Suppressor macrophage (primary cell): Measurements from ENCODE around the gene UTP14A.
"Not testable (repeated sequence)": the region's sequence is repeated elsewhere in the genome, so short reads cannot be mapped to it uniquely, and the experiment has no call there.

Source experiments
- DNase-seq, 4 experiments: peaks; one replicate each; pipeline ENCODE4 v3.0.0-alpha.2; 2020 to 2022
- total RNA-seq, 17 experiments: gene quantifications; one replicate each; lab custom pipeline; 2026; ENCODE audit warnings: mixed read lengths in 6 of 17, inconsistent platforms in 3 of 17; lab: John Stamatoyannopoulos, UW

The UTP14A gene
- 14.8 to 30.0 (median 18.7) reads per million in 17 experiments for total RNA-seq

DNA sequence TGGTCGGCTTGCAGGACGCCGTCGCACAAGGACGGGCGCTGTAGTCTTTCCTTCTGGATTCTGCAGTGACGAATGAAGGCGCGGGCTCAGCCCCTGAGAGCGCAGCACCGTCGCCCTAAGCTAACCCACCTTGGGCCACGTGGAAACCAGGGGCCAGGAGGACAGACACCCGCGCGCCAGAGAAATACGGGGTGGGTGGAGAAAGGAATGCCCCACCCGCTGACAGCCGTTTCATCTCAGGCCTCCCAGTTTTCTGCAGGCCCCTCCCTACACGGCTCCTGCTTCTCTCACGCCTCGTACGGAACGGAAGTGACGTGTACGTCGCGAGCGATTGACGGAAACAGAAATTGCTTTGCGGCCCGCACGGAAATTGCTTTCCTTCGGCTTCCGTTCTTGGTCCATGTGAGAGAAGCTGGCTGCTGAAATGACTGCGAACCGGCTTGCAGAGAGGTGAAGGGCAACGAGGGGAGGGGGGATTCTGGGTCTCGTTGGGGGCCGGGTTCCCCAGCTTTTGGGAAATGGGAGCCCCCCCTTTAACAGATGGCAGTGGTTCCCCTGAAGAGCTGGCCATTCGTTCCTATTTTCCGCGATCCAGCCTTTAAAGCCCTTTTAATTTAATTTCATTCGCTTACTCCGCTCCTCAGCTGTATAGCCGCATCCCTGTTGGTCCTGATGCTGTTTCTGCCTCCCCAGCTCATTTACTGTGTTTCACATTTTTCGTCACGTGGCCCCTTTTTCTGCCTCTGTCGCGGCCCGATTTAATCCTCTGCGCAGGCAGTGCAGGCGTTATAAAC lies at the start of gene UTP14A:
Gene UTP14A (plus strand): TSS at position 378 of the 794 bp plus-strand sequence. CDS start 47 bp downstream, at position 425.
- DNase-seq: peak; percentile 88 to 93 (median 90)

- not testable (repeated sequence) for DNase-seq
Measured at GRCh38 chrX:129859134-129859533, 46.8 kb upstream of the UTP14A start.

DNA sequence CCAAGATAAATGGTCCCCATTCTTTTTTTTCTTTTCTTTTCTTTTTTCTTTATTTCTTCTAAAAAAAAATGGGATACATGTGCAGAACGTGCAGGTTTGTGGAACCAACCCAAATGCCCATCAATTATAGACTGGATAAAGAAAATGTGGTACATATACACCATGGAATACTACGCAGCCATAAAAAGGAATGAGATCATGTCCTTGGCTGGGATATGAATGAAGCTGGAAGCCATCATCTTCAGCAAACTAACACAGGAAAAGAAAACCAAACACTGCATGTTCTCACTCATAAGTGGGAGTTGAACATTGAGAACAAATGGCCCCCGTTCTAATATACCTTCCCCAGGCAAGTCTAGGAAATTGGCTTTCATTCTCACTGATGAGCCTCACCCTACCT lies 39.6 kb upstream of the UTP14A start:
- not testable (repeated sequence) for DNase-seq

GRCh38 chrX:129872524-129872923 lies 33.4 kb upstream of the UTP14A start:
- no peak for DNase-seq

DNA sequence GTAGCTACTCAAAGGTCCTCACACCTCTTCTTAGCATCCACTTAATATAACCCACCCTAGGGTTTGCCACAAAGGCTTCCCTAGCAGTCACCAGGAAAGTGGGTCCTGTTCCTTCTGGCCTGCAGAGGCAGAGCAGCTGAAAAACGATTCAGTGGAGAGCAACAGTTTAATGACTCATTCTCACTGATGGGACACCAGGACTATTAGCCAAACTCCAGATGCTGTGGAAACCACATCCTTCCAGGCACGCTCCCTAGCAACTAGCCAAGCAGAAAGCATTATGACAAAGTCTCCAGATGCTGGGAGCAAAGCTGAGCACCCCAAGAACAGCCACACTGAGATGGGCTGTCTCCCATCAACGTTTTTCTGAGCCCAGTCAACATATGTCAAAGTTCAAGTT lies 30.3 kb upstream of the UTP14A start:
- peak in 1 of 4 experiments; percentile 1 for DNase-seq

- peak in 2 of 4 experiments; percentile 1 to 2 for DNase-seq
Measured at GRCh38 chrX:129876771-129877305, 29.1 kb upstream of the UTP14A start.

GRCh38 chrX:129877401-129877800 lies 28.6 kb upstream of the UTP14A start:
- peak in 3 of 4 experiments; percentile 1 to 11 (median 4) for DNase-seq

- no peak for DNase-seq
Measured at GRCh38 chrX:129900054-129900453, 5.9 kb upstream of the UTP14A start.

- DNase-seq: no peak
Measured at GRCh38 chrX:129908636-129909035, 2.7 kb downstream of the UTP14A start.

DNA sequence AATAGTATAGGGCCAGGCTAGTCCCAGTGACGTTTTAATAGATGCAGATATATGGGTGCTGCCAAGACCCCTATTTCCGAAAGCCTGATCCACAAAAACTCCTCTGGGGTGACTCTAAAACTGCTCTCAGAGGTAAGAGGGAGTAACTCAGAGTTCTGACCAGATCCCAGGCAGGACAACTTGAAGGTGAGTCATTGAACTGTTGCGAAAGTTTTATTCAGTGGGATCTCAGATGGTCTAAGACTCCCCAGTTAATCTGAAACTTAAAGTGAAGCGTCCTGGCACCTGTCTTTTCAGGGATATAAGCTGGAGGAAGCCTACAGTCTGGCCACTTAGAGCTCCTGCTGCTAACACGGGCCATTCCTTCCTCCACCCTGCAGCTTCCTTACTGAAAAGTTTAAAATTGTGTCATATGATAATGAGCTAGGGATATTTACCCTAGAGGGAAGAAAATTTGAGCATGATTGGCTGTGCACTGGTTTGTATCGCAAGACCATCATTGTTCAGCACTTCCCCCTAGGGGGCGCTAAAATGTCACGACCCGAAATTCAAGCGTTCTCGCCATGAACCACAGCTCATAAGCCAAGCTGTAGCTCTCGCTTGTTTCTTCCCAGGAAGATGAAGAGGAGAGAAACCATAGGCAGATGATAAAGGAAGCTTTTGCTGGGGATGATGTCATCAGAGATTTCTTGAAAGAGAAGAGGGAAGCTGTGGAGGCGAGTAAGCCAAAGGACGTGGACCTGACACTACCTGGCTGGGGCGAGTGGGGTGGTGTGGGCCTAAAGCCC lies 19.5 kb downstream of the UTP14A start:
- DNase-seq: peak; percentile 82 to 88 (median 86)

DNA sequence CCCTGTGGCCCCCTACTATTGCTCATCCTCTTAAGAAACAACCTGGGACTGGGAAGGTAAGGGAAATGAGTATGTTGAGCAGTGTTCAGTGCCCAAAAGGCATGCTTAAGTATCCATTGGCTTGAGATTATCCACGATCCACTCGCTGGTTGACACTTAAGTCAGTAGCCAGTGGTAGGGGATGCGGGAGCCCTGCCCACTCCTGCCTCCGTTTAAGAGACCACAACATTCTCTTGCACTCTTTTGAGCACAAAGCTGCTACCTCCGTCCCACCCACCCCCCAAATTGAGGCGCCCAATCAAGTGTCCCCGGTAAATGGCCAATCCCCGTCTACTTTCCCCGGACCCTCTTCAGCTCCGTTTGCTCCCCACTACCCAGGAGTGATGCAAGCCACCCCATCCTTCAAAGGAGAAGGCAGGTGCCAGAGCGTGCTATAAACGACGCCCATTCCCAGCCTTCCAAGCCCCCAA lies 25.0 kb downstream of the UTP14A start:
- DNase-seq: peak in 1 of 4 experiments; percentile 15

- peak; percentile 85 to 94 (median 92) for DNase-seq
Measured at GRCh38 chrX:129931411-129932015, 25.5 kb downstream of the UTP14A start.

DNA sequence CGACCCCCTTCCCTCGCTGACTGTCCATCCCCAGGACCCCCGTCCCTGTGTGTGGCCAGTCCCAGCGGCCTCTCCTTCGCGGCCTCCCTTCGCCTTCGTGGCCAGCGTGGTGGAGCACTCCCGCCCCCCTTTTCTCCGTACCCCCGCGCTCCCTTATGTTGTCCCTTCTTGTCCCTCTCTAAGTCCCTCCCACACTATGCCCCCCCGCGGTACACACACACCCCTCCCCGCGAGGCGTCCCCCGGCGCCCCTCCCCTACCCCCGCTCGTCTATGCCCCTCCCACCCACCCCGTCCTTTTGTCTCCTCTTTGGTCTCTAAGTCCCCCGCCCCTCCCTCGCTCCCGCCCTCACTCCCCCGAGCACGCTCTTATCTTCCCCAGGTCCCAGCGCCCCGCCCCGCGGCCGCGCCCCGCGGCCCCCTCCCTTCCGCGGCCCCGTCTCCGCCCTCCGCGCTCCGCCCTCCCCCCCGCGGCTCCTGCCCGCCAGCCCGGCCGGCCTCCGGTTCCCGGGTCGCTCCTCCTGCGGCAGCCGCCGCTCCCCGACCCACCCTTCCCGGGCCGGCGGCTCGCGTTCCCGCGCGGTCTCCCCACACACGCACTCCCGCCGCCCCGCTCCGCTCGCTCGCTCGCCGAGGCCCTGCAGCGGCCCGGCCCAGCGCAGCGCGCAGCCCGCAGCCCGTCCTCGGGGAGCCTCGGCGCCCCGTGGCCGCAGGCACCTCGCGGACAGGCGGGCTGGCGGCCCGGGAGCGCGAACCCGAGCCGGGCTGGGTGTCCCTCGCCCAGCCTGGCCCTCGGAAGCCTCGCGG lies 26.3 kb downstream of the UTP14A start:
- DNase-seq: peak; percentile 60 to 89 (median 78)

- peak in 3 of 4 experiments; percentile 14 to 25 (median 19) for DNase-seq
Measured at GRCh38 chrX:129932821-129933321, 26.9 kb downstream of the UTP14A start.

DNA sequence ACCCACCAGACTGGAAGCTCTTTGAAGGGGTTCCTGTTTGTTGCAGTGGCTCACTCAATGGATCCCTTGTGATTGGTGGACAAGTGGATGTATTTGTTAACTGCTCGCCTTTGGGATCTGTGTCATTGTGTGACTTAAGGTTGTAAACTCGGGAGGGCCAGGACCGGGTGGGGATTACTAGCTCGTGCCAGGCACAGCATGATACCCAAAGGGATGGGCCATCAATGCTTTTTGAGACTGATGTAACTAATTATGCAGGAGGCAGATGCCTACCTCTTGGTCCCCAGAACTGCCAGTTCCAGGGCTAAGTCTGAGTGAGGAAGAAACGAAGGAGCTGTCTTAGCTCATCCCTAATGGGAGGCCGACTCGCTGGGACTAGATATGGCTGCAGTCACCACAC lies 27.7 kb downstream of the UTP14A start:
- DNase-seq: no peak

- no peak for DNase-seq
Measured at GRCh38 chrX:129934461-129934860, 28.5 kb downstream of the UTP14A start.

DNA sequence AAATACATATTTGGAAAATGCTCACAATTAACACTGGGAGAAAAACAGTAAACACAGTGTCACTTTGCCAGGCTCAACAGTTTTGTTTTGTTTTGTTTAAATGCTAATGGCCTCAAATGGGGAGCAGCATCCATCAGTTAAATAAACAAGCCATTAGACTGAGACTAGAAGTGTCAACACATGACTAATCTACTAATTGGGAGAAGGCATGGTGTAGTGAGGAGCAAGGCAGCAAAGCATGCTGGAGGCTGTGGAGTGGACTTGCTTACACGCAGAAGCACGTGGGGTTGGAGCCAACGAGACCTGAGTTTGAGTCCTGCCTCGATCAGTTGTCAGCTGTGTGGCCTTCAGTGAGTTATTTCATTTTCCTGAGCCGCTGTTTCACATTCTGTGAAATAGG lies 29.0 kb downstream of the UTP14A start:
- no peak for DNase-seq

- no peak for DNase-seq
Measured at GRCh38 chrX:129938081-129938480, 32.1 kb downstream of the UTP14A start.

GRCh38 chrX:129939986-129940385 lies 34.0 kb downstream of the UTP14A start:
- DNase-seq: no peak

- DNase-seq: no peak
Measured at GRCh38 chrX:129940721-129941120, 34.8 kb downstream of the UTP14A start.

DNA sequence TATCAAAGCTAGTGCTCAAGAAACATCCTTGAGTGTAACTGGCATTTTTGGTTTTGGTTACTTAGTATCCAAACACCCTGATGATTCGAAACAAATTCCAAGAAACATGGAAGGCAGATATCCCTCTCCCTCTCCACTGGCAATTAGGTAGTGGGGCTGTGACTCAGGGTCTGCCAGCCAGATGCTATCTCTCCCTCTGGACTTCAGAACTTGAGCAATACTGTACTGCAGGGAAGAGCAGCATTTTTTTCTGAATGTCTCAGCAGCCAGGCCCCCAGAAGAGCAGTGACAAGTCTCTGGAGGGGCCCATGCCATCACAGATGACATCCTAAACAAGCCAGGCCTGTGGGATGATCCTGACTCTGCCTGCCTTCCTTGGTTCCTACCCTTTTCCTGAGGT lies 39.2 kb downstream of the UTP14A start:
- DNase-seq: no peak

GRCh38 chrX:129953334-129953648 lies 47.3 kb downstream of the UTP14A start:
- DNase-seq: no peak
